Endothelial cell of umbilical vein (primary cell): Measurements from ENCODE around the gene CCBE1.

ENCODE experiments used
- EZH2 ChIP-seq: IDR thresholded peaks from 2 replicates; pipeline ENCODE4 v1.6.1; 2012; ENCODE audit warnings: borderline replicate concordance, low read depth, mild to moderate bottlenecking, moderate library complexity, low read length, inconsistent platforms; ENCODE audit not compliant: severe bottlenecking
- GATA2 ChIP-seq: IDR thresholded peaks from 2 replicates; pipeline ENCODE4 v1.7.0; 2011; ENCODE audit warnings: low read depth, mild to moderate bottlenecking, moderate library complexity, mixed read lengths, low read length; ENCODE audit not compliant: insufficient read length, insufficient read depth
- JUN ChIP-seq: IDR thresholded peaks from 2 replicates; pipeline ENCODE4 v1.6.1; 2011; ENCODE audit warnings: borderline replicate concordance, low read depth; ENCODE audit not compliant: insufficient read length, insufficient read depth
- MYC ChIP-seq: IDR thresholded peaks from one replicate; pipeline ENCODE4 v1.6.1; 2011; ENCODE audit warnings: mild to moderate bottlenecking, low read depth, low read length
- POLR2A ChIP-seq: IDR thresholded peaks from 2 replicates; pipeline ENCODE4 v1.6.1; 2012; ENCODE audit warnings: low read depth, mild to moderate bottlenecking, control low read depth, low read length
- POLR2AphosphoS5 ChIP-seq: IDR thresholded peaks from 2 replicates; pipeline ENCODE4 v1.6.1; 2012; ENCODE audit warnings: low read depth, mild to moderate bottlenecking, control low read depth, low read length, moderate library complexity; ENCODE audit not compliant: insufficient read depth
- TF ChIP-seq, protein P1 (sequence below), 2 donors: IDR thresholded peaks; 1 replicate in 1 of 2; 2 replicates in 1 of 2; pipeline ENCODE4 v1.5.1; 2011; ENCODE audit warnings: low read length in 2 of 2, mild to moderate bottlenecking in 2 of 2, moderate library complexity in 2 of 2, control low read depth in 1 of 2, inconsistent platforms in 1 of 2, low read depth in 1 of 2; ENCODE audit not compliant: insufficient read depth in 1 of 2; ENCODE audit errors: extremely low read depth in 1 of 2
- TF ChIP-seq, protein P2 (sequence below): IDR thresholded peaks from 2 replicates; pipeline ENCODE4 v1.6.1; 2011; ENCODE audit not compliant: insufficient read depth, insufficient read length

DNA sequence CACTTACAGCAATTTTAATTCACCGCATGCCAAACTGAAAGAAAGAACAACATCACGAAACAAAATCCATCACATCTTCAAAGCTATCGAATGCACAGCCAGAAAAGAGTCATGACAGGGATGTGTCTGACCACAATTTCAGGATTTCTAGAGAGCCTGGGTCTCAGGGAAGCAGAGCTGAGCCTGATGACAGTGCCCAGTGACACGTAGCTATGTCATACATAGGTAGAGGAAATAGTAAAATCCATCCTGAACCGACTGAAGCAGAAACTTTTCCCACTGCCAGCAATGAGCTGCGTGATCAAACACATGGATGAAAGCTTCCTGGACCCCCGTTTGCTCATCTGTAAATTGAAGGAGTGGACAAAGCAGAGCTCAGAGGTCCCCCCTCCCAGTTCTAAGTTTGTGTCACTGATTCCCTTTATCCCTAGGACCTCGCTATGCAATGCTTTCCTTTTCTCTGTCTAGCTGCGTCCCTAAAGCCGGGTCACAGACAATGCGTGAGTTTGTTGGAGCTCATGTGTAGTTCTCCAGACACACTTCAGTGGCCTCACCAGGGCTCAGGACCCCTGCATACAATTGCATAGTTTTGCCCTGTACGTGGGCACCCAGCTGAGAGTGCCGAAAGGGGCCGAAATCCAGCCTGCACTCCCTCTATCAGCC, 37.6 kb downstream of the CCBE1 start:
- TF ChIP-seq, protein P1, sequence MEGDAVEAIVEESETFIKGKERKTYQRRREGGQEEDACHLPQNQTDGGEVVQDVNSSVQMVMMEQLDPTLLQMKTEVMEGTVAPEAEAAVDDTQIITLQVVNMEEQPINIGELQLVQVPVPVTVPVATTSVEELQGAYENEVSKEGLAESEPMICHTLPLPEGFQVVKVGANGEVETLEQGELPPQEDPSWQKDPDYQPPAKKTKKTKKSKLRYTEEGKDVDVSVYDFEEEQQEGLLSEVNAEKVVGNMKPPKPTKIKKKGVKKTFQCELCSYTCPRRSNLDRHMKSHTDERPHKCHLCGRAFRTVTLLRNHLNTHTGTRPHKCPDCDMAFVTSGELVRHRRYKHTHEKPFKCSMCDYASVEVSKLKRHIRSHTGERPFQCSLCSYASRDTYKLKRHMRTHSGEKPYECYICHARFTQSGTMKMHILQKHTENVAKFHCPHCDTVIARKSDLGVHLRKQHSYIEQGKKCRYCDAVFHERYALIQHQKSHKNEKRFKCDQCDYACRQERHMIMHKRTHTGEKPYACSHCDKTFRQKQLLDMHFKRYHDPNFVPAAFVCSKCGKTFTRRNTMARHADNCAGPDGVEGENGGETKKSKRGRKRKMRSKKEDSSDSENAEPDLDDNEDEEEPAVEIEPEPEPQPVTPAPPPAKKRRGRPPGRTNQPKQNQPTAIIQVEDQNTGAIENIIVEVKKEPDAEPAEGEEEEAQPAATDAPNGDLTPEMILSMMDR (IDR thresholded peaks at IDR 0.05; ENCODE audit: extremely low read depth in 1 of 2, insufficient read depth in 1 of 2, low read depth in 1 of 2, low read length in 2 of 2): no peak
- TF ChIP-seq MYC (no peak), POLR2A (no peak), EZH2 (no peak), GATA2 (no peak), POLR2AphosphoS5 (no peak), JUN (no peak)
- TF ChIP-seq, protein P2, sequence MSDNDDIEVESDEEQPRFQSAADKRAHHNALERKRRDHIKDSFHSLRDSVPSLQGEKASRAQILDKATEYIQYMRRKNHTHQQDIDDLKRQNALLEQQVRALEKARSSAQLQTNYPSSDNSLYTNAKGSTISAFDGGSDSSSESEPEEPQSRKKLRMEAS: no peak
